Left lung (tissue), 10 donors: ENCODE data around the gene PTPRD. TPM values are rescaled to one million over a fixed set of nuclear protein-coding genes. Genes with fewer than 3 reads are reported as not detected.

Experiments
- ATAC-seq: fragments of 200-7000 bp; cut with Tn5 transposase; one replicate; pipeline ENCODE4 v1.9.1; 2020; ENCODE audit warnings: moderate library complexity
- DNase-seq, 4 donors: peaks; one replicate each; pipeline ENCODE4 v3.0.0-alpha.2; 2013 to 2020
- H3K27ac ChIP-seq, 2 donors: fragments of 200-600 bp; sonication (generic) in 1 of 2; one replicate each; pipeline versions ENCODE4 v1.5.0 to v1.8.0; 2020 to 2021
- H3K27me3 ChIP-seq, 2 donors: fragments of 200-600 bp; sonication (generic) in 1 of 2; one replicate each; pipeline versions ENCODE4 v1.5.0 to v1.8.0; 2020 to 2021
- H3K36me3 ChIP-seq, 2 donors: fragments of 200-600 bp; sonication (generic) in 1 of 2; one replicate each; pipeline versions ENCODE4 v1.5.0 to v1.8.0; 2020 to 2021
- H3K4me1 ChIP-seq, 2 donors: fragments of 200-600 bp; one replicate each; pipeline ENCODE4 v1.8.0; 2021
- H3K4me3 ChIP-seq, 2 donors: fragments of 200-600 bp; sonication (generic) in 1 of 2; one replicate each; pipeline versions ENCODE4 v1.5.0 to v1.8.0; 2020 to 2021; ENCODE audit warnings: mild to moderate bottlenecking in 1 of 2
- H3K9me3 ChIP-seq, 2 donors: fragments of 200-600 bp; sonication (generic) in 1 of 2; one replicate each; pipeline versions ENCODE4 v1.5.0 to v1.8.0; 2020 to 2021
- intact Hi-C, 2 donors: fragments of 100-400 bp; cut with DNase I; formaldehyde crosslinking; loops; one replicate each; pipeline versions ENCODE4 v1.11.2 to v1.14.2; 2022
- polyA plus RNA-seq, 6 donors: library from polyadenylated mRNA; unstranded; fragments of 120-200 nt; gene quantifications; one replicate each; pipeline ENCODE4 v1.2.1, GENCODE V29; 2013; ENCODE audit not compliant: insufficient read length in 6 of 6
- total RNA-seq, 2 donors: library from RNA; stranded (reverse); fragmentation: NEBNext Ultra II Directional; extraction: Animal tissue kit (Norgen Biotek cat#: 25700); gene quantifications; one replicate each; pipeline ENCODE4 v1.2.1, GENCODE V29; 2021
- TF ChIP-seq, protein P1 (sequence below), 2 donors: fragments of 200-600 bp; sonication (generic) in 1 of 2; IDR thresholded peaks; one replicate each; pipeline versions ENCODE4 v1.5.0 to v1.8.0; 2021; ENCODE audit warnings: antibody characterized with exemption in 2 of 2
- donor health status: DM: no; HTN: yes; CAD: no.
- donor health status: DM: no; HTN: no; CAD: no.

Gene PTPRD
- total and polyA plus RNA-seq, 8 donors = 24.2 to 167 (median 139) TPM

DNA sequence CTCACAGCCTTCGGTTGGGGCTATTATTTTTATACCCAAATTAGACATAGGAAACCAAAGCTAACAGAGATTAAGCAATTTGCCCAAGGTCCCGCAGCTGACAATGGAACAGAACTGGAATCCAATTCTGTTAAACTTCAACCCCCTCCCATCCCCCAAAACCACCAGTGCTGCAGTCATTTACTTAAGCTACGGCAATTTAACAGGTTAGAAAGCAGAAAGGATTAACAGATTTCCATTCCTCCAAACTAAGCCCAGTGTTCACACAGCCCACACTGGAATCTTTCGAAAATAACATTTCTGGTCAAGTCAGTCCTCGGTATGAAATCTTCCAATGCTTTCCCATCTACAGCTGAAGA lies 1790.2 kb downstream of the PTPRD start:
- no peak for DNase-seq
- no peak for ATAC-seq
- no peaks in the 10 kb centered on the region for H3K4me1 ChIP-seq
- TF ChIP-seq, protein P1, sequence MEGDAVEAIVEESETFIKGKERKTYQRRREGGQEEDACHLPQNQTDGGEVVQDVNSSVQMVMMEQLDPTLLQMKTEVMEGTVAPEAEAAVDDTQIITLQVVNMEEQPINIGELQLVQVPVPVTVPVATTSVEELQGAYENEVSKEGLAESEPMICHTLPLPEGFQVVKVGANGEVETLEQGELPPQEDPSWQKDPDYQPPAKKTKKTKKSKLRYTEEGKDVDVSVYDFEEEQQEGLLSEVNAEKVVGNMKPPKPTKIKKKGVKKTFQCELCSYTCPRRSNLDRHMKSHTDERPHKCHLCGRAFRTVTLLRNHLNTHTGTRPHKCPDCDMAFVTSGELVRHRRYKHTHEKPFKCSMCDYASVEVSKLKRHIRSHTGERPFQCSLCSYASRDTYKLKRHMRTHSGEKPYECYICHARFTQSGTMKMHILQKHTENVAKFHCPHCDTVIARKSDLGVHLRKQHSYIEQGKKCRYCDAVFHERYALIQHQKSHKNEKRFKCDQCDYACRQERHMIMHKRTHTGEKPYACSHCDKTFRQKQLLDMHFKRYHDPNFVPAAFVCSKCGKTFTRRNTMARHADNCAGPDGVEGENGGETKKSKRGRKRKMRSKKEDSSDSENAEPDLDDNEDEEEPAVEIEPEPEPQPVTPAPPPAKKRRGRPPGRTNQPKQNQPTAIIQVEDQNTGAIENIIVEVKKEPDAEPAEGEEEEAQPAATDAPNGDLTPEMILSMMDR (IDR thresholded peaks at IDR 0.05) = no peak
- no peak overlapping the region for H3K27ac ChIP-seq
- H3K9me3 ChIP-seq = no peaks in the 10 kb centered on the region
- no peaks in the 10 kb centered on the region for H3K36me3 ChIP-seq
- H3K4me3 ChIP-seq = no peak overlapping the region
- intact Hi-C loops = no loop called here
- H3K27me3 ChIP-seq = no peaks in the 10 kb centered on the region

DNA sequence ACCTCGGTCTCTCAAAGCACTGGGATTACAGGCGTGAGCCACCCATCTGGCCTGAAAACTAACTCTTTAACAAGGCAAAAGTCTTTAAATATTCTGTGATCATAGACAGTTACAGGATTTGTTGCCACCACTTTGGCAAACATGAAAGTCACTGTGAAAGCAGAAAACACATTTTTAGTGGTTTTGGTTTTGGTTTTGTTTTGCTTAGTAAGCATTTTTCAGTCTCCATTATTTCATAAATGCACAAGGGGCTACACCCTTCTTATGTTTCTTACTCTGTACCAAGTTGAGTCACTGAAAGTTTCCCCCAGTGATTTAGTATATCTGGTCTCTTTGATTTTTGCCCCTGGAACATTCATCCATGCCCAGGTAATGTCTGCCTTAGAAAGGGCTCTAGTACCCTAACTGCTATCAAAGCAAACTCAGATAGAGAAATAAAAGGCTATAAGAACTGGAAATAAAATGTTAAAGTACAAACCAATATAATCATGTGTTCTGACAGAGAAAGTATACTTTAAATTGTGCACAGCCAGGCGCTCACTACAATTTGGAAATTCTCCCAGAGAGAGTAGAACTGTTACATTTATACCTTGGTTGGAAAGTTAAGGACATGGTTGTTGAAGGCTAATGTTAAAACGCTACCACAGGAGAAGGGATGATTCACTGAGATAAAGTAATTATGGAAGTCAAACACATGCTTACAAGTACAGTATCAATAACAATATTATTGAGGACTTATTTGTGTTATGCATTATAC lies 1790.7 kb downstream of the PTPRD start:
- intact Hi-C loops = no loop called here
- ATAC-seq (no peak), DNase-seq (no peak)
- H3K27ac ChIP-seq = no peak overlapping the region
- TF ChIP-seq, protein P1 (IDR thresholded peaks at IDR 0.05) = no peak
- H3K4me3 ChIP-seq = no peak overlapping the region
- no peaks in the 10 kb centered on the region for H3K27me3 ChIP-seq
- H3K9me3 ChIP-seq = no peaks in the 10 kb centered on the region
- no peaks in the 10 kb centered on the region for H3K4me1 ChIP-seq
- H3K36me3 ChIP-seq = no peaks in the 10 kb centered on the region

DNA sequence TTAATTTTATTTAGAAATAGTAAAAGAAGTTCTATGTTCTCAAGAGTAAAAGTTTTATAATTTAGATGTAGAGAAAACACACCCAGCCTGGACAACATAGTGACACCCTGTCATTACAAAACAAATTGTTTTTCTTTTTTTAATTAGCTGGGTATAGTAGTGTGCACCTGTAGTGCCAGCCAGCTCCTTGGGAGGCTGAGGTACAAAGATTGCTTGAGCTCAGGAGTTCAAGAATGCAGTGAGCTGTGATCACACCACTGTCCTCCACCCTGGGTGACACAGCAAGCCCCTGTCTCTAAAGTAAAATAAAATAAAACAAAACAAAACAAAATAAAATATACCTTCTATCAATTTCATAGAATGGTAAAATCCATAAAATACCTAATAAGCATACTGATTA lies 1795.5 kb downstream of the PTPRD start:
- H3K36me3 ChIP-seq = no peaks in the 10 kb centered on the region
- H3K27me3 ChIP-seq = no peaks in the 10 kb centered on the region
- H3K4me1 ChIP-seq = no peaks in the 10 kb centered on the region
- ATAC-seq = no peak
- TF ChIP-seq, protein P1 (IDR thresholded peaks at IDR 0.05) = no peak
- no peak for DNase-seq
- H3K27ac ChIP-seq = no peak overlapping the region
- H3K9me3 ChIP-seq = no peaks in the 10 kb centered on the region
- intact Hi-C loops = no loop called here
- no peak overlapping the region for H3K4me3 ChIP-seq

DNA sequence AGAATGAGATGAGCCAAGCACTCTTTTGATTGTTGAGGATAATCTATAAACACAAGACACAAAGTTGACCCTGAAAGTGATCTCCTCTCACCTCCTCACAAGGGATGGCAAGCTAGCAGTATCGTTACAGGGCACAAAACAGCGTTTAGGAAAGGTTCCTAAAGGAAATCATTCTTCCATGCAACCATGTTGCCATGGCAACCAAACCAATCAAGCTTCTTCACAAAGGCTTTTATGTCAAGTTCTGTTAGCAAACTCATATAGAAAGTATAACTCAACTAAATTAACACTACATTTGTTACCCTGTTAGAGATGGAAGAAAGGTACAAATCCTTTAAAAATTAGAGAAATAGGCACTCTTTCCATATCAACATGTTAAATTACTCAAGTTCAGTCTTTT lies 1796.4 kb downstream of the PTPRD start:
- H3K27me3 ChIP-seq = no peaks in the 10 kb centered on the region
- no peaks in the 10 kb centered on the region for H3K36me3 ChIP-seq
- intact Hi-C loops = no loop called here
- ATAC-seq = no peak
- H3K27ac ChIP-seq = no peak overlapping the region
- no peaks in the 10 kb centered on the region for H3K9me3 ChIP-seq
- no peak overlapping the region for H3K4me3 ChIP-seq
- peak in 2 of 4 donors; percentile 16 to 46 for DNase-seq
- TF ChIP-seq, protein P1 (IDR thresholded peaks at IDR 0.05) = no peak
- H3K4me1 ChIP-seq = no peaks in the 10 kb centered on the region

DNA sequence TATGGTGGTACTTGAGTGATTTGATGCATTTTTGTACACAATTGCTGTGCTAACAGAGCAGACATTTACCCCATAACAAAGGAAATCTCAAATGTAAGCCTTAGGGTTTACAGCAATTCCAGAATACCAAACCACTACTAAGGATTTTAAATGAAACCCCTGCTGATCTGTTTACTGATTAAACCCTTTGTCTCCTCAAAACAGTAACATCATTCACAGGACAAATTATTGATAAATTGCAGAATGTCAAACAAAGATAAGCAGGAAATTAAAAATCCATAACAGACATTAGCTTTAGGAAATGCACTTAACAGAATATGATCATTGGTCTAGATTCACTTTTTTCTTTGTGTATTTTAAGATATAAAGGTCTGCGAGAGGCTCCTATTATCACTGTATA lies 1796.9 kb downstream of the PTPRD start:
- intact Hi-C loops = no loop called here
- no peak overlapping the region for H3K27ac ChIP-seq
- TF ChIP-seq, protein P1 (IDR thresholded peaks at IDR 0.05) = no peak

More for the DNA sequence above, 1796.9 kb downstream of the PTPRD start:
- no peaks in the 10 kb centered on the region for H3K9me3 ChIP-seq
- ATAC-seq (no peak), DNase-seq (no peak)
- H3K4me1 ChIP-seq = no peaks in the 10 kb centered on the region
- H3K36me3 ChIP-seq = no peaks in the 10 kb centered on the region
- no peak overlapping the region for H3K4me3 ChIP-seq
- H3K27me3 ChIP-seq = no peaks in the 10 kb centered on the region
